HCT116 (cell line): Measurements from ENCODE around the gene GNG7. TPM values are rescaled to one million over a fixed set of nuclear protein-coding genes. Genes with fewer than 3 reads are reported as not detected.

Experiments used
- ATAC-seq: fragments of 200-7000 bp; cut with Tn5 transposase; 2 replicates; pipeline ENCODE4 v1.9.1; 2020; ENCODE audit warnings: mild to moderate bottlenecking, moderate library complexity
- BruUV-seq: library from RNA; stranded (reverse); fragments of 400-500 nt; replicated peaks from 2 replicates; lab custom pipeline; 2021; lab: Mats Ljungman, UMichigan
- CTCF ChIA-PET: fragments of 300-600 bp; sonication (Branson Sonifier 250); formaldehyde crosslinking; loops from one replicate; lab custom pipeline; 2021; ENCODE audit warnings: antibody characterized with exemption; lab: Charles Lee
- POLR2A ChIA-PET: fragments of 300-600, 350-600 bp; sonication (Branson Sonifier 250); formaldehyde crosslinking; loops from one replicate; lab custom pipeline; 2021; ENCODE audit warnings: antibody characterized with exemption; lab: Charles Lee
- RAD21 ChIA-PET, 2 experiments: fragments of 300-600 bp; sonication (Branson Sonifier 250); formaldehyde crosslinking; loops; one replicate each; lab custom pipeline; 2023; ENCODE audit warnings: low total read pairs in 2 of 2; ENCODE audit not compliant: uncharacterized antibody in 2 of 2, unreplicated experiment in 2 of 2, low non-redundant PET in 1 of 2; lab: Charles Lee
- DNase-seq: peaks from one replicate; pipeline ENCODE4 v3.0.0-alpha.2; 2010; ENCODE audit warnings: low read depth, low spot score
- H2AFZ ChIP-seq: fragments of 200-600 bp; shearing (Covaris generic), sonication (generic); 2 replicates; pipeline ENCODE4 v1.6.1; 2017; ENCODE audit warnings: low read depth, mixed run types, mixed read lengths, antibody characterized with exemption, low read length; ENCODE audit not compliant: poor library complexity, severe bottlenecking
- H3K27ac ChIP-seq: 2 replicates; pipeline ENCODE4 v1.5.1; 2012; ENCODE audit warnings: low read depth, low read length
- H3K27me3 ChIP-seq: fragments of 200-600 bp; sonication (generic); 2 replicates; pipeline ENCODE4 v1.6.1; 2016; ENCODE audit warnings: mixed run types, low read length, mixed read lengths; ENCODE audit not compliant: insufficient read depth
- H3K36me3 ChIP-seq, 2 experiments: fragments of 200-500 bp in 1 of 2; fragments of 200-600 bp in 1 of 2; sonication (Bioruptor generic) in 1 of 2; sonication (generic) in 1 of 2; 2 replicates each; pipeline versions ENCODE4 v1.5.1 to v1.6.1; 2014 to 2016; ENCODE audit warnings: low read length in 2 of 2, inconsistent platforms in 1 of 2, mixed read lengths in 1 of 2, mixed run types in 1 of 2; ENCODE audit not compliant: insufficient read depth in 2 of 2, control insufficient read depth in 1 of 2
- H3K4me1 ChIP-seq, 2 experiments: fragments of 200-600 bp in 1 of 2; sonication (generic) in 1 of 2; 2 replicates each; pipeline versions ENCODE4 v1.5.1 to v1.6.1; 2012 to 2017; ENCODE audit warnings: low read length in 2 of 2, inconsistent platforms in 1 of 2, mild to moderate bottlenecking in 1 of 2, mixed read lengths in 1 of 2, mixed run types in 1 of 2, moderate library complexity in 1 of 2; ENCODE audit not compliant: insufficient read depth in 2 of 2, control insufficient read depth in 1 of 2
- H3K4me2 ChIP-seq: fragments of 200-600 bp; sonication (generic); 2 replicates; pipeline ENCODE4 v1.6.1; 2017; ENCODE audit warnings: mixed run types, low read length, mixed read lengths
- H3K4me3 ChIP-seq, 2 experiments: fragments of 200-600 bp in 1 of 2; sonication (generic) in 1 of 2; replicated peaks in 1 of 2; 2 replicates each; pipeline ENCODE4 v1.5.1; 2011 to 2016; ENCODE audit warnings: low read length in 2 of 2, control low read depth in 1 of 2, low read depth in 1 of 2, mild to moderate bottlenecking in 1 of 2, mixed read lengths in 1 of 2, mixed run types in 1 of 2
- H3K79me2 ChIP-seq: fragments of 200-600 bp; sonication (generic); 2 replicates; pipeline ENCODE4 v1.6.1; 2017; ENCODE audit warnings: mild to moderate bottlenecking, mixed run types, low read length, moderate library complexity, mixed read lengths; ENCODE audit not compliant: insufficient read depth
- H3K9ac ChIP-seq: fragments of 200-600 bp; sonication (generic); 2 replicates; pipeline ENCODE4 v1.6.1; 2016; ENCODE audit warnings: low read length, mixed read lengths
- H3K9me2 ChIP-seq: fragments of 200-600 bp; sonication (generic), shearing (Covaris generic); 2 replicates; pipeline ENCODE4 v1.6.1; 2017; ENCODE audit warnings: mixed run types, mild to moderate bottlenecking, moderate library complexity; ENCODE audit not compliant: insufficient read depth
- H3K9me3 ChIP-seq, 2 experiments: fragments of 200-500 bp in 1 of 2; fragments of 200-600 bp in 1 of 2; sonication (Bioruptor generic) in 1 of 2; sonication (generic) in 1 of 2; 2 replicates each; pipeline ENCODE4 v1.6.1; 2014 to 2017; ENCODE audit warnings: low read length in 2 of 2, mixed read lengths in 2 of 2, inconsistent platforms in 1 of 2, low read depth in 1 of 2, mild to moderate bottlenecking in 1 of 2, mixed run types in 1 of 2, moderate library complexity in 1 of 2; ENCODE audit not compliant: control insufficient read depth in 1 of 2, insufficient read depth in 1 of 2
- H4K20me1 ChIP-seq: fragments of 200-600 bp; sonication (generic), shearing (Covaris generic); 2 replicates; pipeline ENCODE4 v1.6.1; 2017; ENCODE audit warnings: mixed run types, mild to moderate bottlenecking, moderate library complexity; ENCODE audit not compliant: insufficient read depth
- ATF3 ChIP-seq: IDR thresholded peaks from 2 replicates; pipeline ENCODE4 v1.6.1; 2012
- CBX3 ChIP-seq: IDR thresholded peaks from 2 replicates; pipeline ENCODE4 v1.6.1; 2012; ENCODE audit warnings: low read depth
- CEBPB ChIP-seq: IDR thresholded peaks from 2 replicates; pipeline ENCODE4 v1.6.1; 2012; ENCODE audit warnings: low read depth
- CTCF ChIP-seq, 3 experiments: fragments of 200-600 bp in 1 of 3; sonication (generic) in 1 of 3; IDR thresholded peaks in 2 of 3; conservative IDR thresholded peaks in 1 of 3; 2 replicates each; pipeline ENCODE4 v1.5.1; 2012 to 2017; ENCODE audit warnings: low read depth in 2 of 3, low read length in 2 of 3, antibody characterized with exemption in 1 of 3, borderline replicate concordance in 1 of 3, control low read depth in 1 of 3, mild to moderate bottlenecking in 1 of 3, mixed read lengths in 1 of 3, mixed run types in 1 of 3, moderate library complexity in 1 of 3; ENCODE audit not compliant: insufficient read depth in 1 of 3
- ELF1 ChIP-seq: IDR thresholded peaks from 2 replicates; pipeline ENCODE4 v1.6.1; 2012; ENCODE audit warnings: low read depth, borderline replicate concordance
- JUND ChIP-seq: IDR thresholded peaks from 2 replicates; pipeline ENCODE4 v1.6.1; 2012
- MAX ChIP-seq: IDR thresholded peaks from 2 replicates; pipeline ENCODE4 v1.6.1; 2012
- POLR2A ChIP-seq: IDR thresholded peaks from 2 replicates; pipeline ENCODE4 v1.7.0; 2011; ENCODE audit warnings: borderline replicate concordance; ENCODE audit not compliant: insufficient read depth, insufficient read length; ENCODE audit errors: extremely low read depth
- POLR2AphosphoS5 ChIP-seq: IDR thresholded peaks from 2 replicates; pipeline ENCODE4 v1.6.1; 2011; ENCODE audit warnings: mild to moderate bottlenecking, low read depth, low read length, moderate library complexity
- SIN3A ChIP-seq: IDR thresholded peaks from 2 replicates; pipeline ENCODE4 v1.6.1; 2012; ENCODE audit warnings: low read depth
- SP1 ChIP-seq: IDR thresholded peaks from 2 replicates; pipeline ENCODE4 v1.6.1; 2012; ENCODE audit warnings: low read depth
- TCF7L2 ChIP-seq: IDR thresholded peaks from 2 replicates; pipeline ENCODE4 v1.7.0; 2011; ENCODE audit warnings: borderline replicate concordance, inconsistent platforms; ENCODE audit not compliant: insufficient read depth, insufficient read length; ENCODE audit errors: extremely low read depth
- YY1 ChIP-seq: IDR thresholded peaks from 2 replicates; pipeline ENCODE4 v1.6.1; 2011; ENCODE audit warnings: low read length, low read depth, moderate library complexity, mild to moderate bottlenecking; ENCODE audit not compliant: insufficient replicate concordance; ENCODE audit errors: extremely low read depth
- ZFX ChIP-seq: fragments of 450-650 bp; IDR thresholded peaks from 2 replicates; pipeline ENCODE4 v1.6.1; 2017
- intact Hi-C: fragments of 100-400 bp; cut with micrococcal nuclease; formaldehyde crosslinking; loops from 2 replicates; pipeline ENCODE4 v1.10.0; 2022
- total RNA-seq: library from RNA; stranded (reverse); gene quantifications from one replicate; pipeline ENCODE4 v1.2.1, GENCODE V29; 2021; ENCODE audit not compliant: unreplicated experiment
- TF ChIP-seq, protein P1 (sequence below): IDR thresholded peaks from 2 replicates; pipeline ENCODE4 v1.6.1; 2011; ENCODE audit warnings: mild to moderate bottlenecking, low read length, moderate library complexity; ENCODE audit not compliant: insufficient replicate concordance; ENCODE audit errors: extremely low read depth

The GNG7 gene
- total RNA-seq, 1 experiment from 2014 or later, result 11.3 TPM

- no peaks in the 10 kb centered on the region for H3K36me3 ChIP-seq
- ChIA-PET POLR2A (no interaction called here), CTCF (no interaction called here), RAD21 (interaction anchor here in 1 of 2 experiments (1.3 kb wide), 1 partner anchor 55 kb away, joined by 3 read pairs; no protein-coding TSS in a partner anchor)
- intact Hi-C loops, result no loop called here
- BruUV-seq, result no TSS peak
- H3K4me2 ChIP-seq, result peak overlapping the region; percentile 50
- H3K9ac ChIP-seq, result no peak overlapping the region
- H2AFZ ChIP-seq, result peak overlapping the region; percentile 67
- no peak for ATAC-seq
- no peaks in the 10 kb centered on the region for H3K79me2 ChIP-seq
- H3K4me3 ChIP-seq, result no peak overlapping the region
- no peaks in the 10 kb centered on the region for H3K9me2 ChIP-seq
- H3K4me1 ChIP-seq, result peaks cover 4 to 15% of the 10 kb centered on the region in 2 experiments; a peak in 3 of 4 replicates
- H3K27me3 ChIP-seq, result no peaks in the 10 kb centered on the region
- no peaks in the 10 kb centered on the region for H3K9me3 ChIP-seq
- 0 out of 2 replicates have a peak overlapping the region, but pooled peaks have one; percentile 18 for H3K27ac ChIP-seq
- no peak for TF ChIP-seq CTCF (IDR thresholded peaks at IDR 0.05 in 2 of 3, conservative IDR thresholded peaks at IDR 0.05 in 1 of 3; ENCODE audit: borderline replicate concordance in 1 of 3, insufficient read depth in 1 of 3, low read depth in 2 of 3, low read length in 2 of 3)
- no peak for TF ChIP-seq SIN3A
- no peak for TF ChIP-seq MAX
- DNase-seq, result no peak
- no peaks in the 10 kb centered on the region for H4K20me1 ChIP-seq
These were observed 563 bp upstream of the GNG7 start for GRCh38 chr19:2703077-2703437.

DNA sequence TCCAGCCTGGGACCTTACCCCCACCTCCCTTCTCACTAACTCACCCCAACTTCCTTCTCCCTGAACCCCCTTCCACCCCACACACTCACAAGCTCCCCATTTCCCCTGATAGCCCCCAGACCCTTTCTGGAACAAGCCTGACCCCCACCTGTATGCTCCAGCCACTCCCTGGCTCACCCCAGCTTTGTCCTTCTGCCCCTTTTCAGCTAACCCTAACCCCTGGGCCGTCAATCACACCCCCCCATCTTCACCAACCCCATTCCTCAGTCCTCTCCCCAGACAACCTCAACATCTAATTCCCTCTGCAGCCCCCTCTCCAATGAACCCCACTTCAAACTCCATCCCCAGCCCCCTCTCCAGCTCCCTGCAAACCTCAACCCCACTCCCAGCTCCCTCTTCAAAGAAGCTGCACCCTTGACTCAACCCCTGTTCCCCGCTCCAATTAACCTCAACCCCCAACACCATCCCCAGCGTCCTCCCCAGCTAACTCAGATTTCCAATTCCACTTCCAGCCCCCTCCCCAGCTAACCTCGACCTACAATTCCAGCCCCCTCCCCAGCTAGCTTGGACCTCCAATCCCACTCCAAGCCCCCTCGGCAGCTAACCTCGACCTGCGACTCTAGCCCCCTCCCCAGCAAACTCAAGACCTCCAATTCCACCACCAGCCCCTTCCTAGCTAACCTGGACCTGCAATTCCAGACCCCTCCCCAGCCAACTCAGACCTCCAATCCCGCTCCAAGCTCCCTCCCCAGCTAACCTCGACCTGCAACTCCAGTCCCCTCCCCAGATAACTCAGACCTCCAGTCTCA, 929 bp downstream of the GNG7 start:
- no peak overlapping the region for H3K27ac ChIP-seq
- peak overlapping the region; percentile 60 to 64 for H3K4me3 ChIP-seq
- no peaks in the 10 kb centered on the region for H3K9me3 ChIP-seq
- intact Hi-C loops, result no loop called here
- peaks cover 4 to 15% of the 10 kb centered on the region in 2 experiments; a peak in 3 of 4 replicates for H3K4me1 ChIP-seq
- ChIA-PET RAD21 (interaction anchor here in 1 of 2 experiments (1.3 kb wide), 1 partner anchor 53 kb away, joined by 3 read pairs; no protein-coding TSS in a partner anchor), CTCF (interaction anchor here (1.3 kb wide), 1 partner anchor 53 kb away, joined by 5 read pairs; no protein-coding TSS in a partner anchor), POLR2A (no interaction called here)
- no peak for DNase-seq
- H2AFZ ChIP-seq, result no peak overlapping the region
- peak overlapping the region; percentile 72 for H3K9ac ChIP-seq
- H3K36me3 ChIP-seq, result no peaks in the 10 kb centered on the region
- H3K9me2 ChIP-seq, result no peaks in the 10 kb centered on the region
- BruUV-seq, result no TSS peak
- H3K4me2 ChIP-seq, result peak overlapping the region; percentile 79
- no peaks in the 10 kb centered on the region for H4K20me1 ChIP-seq
- no peak for ATAC-seq
- no peaks in the 10 kb centered on the region for H3K79me2 ChIP-seq
- no peaks in the 10 kb centered on the region for H3K27me3 ChIP-seq
- TF ChIP-seq YY1 (no peak), ATF3 (no peak), POLR2A (no peak), TCF7L2 (no peak), CEBPB (no peak), JUND (no peak), ELF1 (no peak), SP1 (no peak), ZFX (no peak), POLR2AphosphoS5 (no peak), CBX3 (no peak)
- TF ChIP-seq, protein P1, sequence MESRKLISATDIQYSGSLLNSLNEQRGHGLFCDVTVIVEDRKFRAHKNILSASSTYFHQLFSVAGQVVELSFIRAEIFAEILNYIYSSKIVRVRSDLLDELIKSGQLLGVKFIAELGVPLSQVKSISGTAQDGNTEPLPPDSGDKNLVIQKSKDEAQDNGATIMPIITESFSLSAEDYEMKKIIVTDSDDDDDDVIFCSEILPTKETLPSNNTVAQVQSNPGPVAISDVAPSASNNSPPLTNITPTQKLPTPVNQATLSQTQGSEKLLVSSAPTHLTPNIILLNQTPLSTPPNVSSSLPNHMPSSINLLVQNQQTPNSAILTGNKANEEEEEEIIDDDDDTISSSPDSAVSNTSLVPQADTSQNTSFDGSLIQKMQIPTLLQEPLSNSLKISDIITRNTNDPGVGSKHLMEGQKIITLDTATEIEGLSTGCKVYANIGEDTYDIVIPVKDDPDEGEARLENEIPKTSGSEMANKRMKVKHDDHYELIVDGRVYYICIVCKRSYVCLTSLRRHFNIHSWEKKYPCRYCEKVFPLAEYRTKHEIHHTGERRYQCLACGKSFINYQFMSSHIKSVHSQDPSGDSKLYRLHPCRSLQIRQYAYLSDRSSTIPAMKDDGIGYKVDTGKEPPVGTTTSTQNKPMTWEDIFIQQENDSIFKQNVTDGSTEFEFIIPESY, result no peak
